ENCODE results near the gene METTL21C.

GRCh38 chr13:102708991-102709390 lies 14.1 kb upstream of the METTL21C start:
- TF ChIP-seq CTCF (IDR thresholded peaks at IDR 0.05) (no peak), POLR2A (IDR thresholded peaks at IDR 0.05) (no peak)
